NCI-H2196 treated with DMSO at 0.1 percent for 48 hours (cell line): ENCODE measurements around the gene NOL3.
A peak's percentile ranks its signal among the peaks of the same experiment; 100 is the strongest.

ENCODE experiments used
- DNase-seq: peaks from one replicate; lab custom pipeline; 2025; ENCODE audit not compliant: unreplicated experiment; lab: John Stamatoyannopoulos, UW

NOL3 gene

DNA sequence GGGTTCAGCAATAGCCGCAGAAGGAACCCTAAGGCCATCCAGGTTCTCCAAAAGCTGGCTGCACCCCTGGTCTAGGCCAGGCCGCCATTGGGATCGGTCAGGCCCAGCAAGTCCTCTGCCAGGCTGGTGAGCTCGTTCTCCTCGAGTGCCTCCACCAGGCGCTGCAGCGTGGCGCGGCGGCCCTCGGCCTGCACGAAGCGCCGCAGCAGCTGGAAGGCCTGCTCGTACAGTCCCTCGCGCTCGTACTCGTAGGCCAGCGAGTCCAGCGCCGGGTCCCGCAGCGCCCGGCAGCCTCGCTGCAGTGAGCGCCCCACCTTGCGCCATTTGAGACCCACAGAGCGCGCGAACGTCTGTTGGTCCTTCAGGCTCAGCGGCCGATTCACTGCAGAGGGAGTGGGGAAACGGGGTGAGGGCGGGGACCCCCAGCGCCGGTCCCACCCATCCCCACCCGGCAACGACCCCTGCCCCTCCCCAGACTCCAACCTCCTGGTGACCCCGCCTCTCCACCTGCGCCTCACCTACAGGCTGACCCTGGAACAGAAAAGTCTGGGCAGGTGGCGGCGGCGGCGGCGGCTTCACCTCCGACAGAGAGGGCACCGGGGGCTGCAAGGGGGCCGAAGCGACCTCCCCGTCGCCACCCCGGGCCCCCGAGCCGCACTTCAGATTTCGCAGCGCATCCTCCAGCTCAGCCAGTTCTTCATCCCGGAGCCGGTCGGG is 15.6 kb upstream of the NOL3 start:
- DNase-seq, result no peak

DNA sequence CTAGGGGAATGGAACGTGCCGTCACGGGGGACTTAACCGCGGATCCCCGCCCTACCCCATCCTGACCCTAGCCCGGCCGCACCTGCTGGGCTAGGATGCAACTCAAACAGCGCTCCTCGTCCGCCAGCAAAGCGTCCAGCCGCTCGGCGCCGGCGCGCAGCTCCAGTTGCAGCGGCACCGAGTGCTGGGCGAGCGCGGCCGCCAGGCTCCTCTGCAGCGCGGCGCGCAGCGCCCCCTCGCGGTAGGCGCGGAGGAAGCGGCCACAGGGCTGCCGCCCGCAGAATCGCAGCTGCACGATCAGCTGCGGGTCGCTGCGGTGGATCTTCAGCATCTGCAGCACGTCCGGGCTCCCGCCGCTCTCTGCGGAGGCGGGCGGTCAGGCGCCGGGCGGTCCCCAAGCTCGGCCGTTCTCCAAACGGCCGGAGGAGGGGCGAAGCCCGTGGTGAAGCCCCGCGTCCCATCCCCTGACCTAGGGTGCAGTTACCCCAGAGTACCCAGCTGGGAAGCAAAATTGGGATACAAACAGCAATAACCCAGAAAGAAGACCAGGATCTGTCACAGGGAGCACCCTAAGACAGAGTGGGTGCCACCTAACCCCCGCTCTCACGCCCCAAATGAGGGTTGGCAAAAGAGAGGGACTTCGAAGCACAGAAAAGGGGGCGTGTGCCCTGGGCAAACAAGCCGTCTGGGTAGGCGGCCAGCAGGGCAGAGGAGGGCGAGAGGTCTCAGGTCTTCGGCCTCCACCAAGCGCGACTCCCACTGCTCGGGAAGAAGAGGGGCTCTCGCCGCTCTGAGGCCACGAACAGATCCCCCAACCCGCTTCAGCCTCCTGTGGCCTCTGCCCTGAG is 14.8 kb upstream of the NOL3 start:
- peak; percentile 12 for DNase-seq

DNA sequence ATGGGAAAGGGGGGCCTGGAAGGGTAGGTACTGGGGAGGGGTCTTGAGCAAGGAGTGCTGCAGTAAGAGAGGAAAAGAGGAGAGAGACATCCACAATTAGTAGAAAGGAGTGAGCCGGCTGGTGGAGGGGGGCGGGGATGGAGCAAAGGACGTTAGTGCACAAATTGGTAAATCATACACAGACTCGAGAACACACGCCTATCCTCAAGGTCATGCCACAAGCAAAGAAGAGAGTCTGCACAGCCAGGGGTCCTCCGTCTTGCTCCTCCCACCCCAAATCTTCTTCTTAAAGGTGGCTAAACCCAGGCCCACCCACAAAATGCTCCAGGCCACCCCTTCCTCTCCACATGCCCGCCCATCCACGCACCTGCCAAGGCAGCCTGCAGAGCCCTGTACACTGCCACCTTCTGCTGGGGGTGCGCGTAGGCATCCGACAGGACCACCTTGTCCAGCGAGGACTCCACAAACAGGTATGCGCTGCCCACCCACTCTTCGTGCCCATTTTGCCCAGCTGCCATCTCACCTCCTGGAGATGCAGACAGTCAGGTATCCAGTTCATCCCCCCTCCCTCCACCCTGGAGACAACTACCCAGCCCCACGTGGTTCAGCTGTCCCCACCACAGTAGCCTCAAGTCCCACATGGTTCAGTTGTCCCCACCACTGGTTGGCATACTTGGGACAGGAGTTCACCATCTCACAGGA is 14.0 kb upstream of the NOL3 start:
- no peak for DNase-seq

DNA sequence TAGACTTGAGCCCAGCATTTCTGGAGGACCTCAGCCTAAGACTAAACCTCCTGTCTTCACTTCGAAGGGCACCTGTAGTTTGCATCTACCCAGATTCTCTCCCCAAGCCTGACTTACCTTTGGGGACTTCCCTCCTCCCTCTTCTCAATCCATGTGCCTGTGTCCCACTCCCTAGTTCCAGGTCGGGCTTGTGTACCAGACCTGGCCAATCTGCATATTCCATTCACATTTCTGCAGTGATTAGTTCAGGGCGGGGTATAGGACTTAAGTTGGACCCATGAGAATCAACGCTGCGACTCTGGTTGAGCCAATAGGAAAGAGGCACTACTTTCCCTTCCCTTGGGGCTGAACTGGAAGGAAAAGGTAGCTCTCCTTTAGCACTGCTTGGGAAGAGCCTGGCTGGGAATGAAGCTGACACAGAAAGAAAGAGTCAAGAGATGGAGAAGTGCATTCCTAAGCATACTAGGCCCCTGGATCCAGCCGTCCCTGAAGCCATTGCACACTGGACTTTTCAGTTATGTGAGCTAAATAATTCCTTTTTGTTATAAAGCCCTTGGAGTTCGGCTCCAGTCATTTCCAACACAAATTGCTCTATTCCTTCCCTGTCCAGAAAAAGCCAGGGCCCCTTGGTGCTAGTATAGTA is 13.1 kb upstream of the NOL3 start:
- DNase-seq, result no peak

DNA sequence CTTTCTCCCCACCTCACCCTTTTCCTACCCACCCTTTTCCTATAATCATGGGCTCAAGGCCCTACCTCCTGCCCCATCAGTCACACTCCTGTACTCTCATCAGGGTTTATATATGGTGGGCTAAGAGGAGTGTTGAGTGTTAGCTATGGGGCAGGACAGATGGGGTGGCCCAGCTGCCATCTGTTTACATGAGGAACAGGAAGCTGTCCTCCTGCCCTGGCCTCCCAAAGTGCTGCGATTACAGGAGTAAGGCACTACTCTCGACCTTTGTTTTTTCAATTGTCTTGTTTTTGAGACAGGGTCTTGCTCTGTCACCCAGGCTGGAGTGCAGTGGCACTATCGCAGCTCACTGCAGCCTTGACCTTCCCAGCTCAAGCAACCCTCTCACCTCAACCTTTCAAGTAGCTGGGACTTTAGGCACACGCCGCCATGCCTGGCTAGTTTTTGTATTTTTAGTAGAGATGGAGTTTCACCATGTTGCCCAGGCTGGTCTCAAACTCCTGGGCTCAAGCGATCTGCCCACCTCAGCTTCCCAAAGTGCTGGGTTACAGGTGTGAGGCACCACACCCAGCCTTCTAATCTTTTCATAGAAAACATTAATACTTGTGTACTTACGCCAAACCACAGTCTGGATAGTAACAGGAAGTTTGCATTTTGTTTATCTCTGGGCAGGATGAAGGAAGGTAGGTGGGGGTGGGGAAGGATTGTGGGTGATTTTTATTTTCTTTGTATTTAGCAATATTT is 12.3 kb upstream of the NOL3 start:
- no peak for DNase-seq

DNA sequence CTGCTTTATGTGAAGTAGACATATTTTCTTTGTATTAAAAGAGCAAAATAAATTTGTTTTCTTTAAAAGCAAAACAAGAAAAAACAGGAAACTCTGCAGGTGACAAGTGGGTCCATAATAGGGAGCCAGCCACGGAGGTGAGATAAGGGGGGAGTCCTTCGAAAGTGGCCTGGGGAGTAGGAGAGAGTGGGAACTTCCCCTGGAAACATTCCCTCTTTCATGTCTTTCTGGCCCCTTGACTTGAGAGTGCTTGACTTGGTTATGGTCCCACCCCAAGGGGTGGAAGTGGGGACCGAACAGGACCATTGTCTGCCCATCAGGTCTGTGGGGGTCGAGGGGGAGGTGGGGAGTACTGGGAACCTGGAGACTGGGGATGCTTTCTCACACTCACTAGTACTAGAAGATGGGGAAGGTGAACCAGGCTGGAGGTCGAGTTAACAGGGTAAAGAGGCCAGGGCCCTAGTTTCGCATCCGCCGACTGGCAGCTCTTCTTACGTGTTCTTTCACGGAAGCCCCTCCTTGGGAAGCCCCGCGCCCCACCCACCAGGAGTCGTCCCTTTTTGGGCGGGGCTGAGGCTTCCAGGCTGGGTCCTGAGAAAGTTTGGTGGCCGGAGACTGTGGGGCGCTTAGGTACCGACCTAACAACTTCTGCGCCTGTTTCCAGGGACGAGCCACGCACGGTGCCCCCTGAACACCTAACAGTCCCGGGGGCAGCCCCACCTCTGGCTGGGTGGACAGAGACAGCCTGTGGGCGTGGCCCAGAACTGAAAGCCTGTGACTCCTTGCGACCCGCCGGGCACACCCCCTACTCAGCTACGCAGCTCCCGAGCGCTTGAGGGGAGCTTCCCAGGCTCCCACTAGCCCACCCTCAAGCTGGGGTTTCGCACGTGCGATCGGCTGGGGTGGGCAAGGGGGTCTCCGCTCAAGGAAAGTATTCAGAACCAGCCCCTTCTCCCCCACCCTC is 11.4 kb upstream of the NOL3 start:
- DNase-seq, result no peak

DNA sequence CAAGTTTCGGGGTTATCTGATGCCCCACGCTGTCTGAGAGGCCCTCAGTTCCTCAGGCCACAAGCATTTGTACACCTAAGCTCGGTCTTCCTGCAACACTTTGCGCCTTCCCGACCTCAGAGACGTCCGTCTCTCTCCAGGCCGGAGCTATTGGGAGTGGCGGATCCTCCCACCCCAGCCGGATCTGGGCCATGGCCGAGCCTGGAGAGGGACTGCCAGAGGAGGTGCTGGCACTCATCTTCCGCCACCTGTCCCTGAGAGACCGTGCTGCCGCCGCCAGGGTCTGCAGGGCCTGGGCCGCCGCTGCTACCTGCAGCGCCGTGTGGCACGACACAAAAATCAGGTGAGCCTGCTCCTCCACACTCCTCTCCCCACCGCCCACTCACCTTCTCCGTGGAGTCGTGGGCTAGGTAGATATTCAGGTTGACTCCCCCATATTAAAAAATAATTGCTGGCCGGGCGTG is 8.7 kb upstream of the NOL3 start:
- DNase-seq, result no peak

DNA sequence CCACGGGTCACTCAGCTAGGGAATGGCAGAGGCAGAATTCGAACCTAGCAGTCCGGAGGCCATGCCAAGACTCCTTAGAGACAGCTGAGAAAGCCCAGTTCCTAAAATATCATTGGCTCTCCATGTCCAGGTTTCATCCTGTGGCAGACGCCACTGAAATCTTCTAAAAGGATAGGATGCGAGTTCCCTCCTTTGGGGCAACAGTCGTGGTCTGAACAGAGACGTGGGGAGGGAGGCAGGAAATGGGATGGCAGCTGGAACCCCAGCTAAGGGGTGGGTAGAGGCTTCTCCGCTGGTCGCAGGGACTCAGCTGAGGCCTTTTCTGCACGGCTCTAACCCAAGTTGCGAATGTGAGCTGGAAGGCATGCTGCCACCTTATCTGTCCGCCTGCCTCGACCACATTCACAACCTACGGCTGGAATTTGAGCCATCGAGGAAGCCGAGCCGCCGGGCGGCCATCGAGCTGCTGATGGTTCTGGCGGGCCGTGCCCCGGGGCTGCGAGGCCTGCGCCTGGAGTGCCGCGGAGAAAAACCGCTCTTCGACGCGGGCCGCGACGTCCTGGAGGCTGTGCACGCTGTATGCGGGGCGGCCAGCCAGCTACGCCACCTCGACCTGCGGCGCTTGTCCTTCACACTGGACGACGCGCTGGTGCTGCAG is 7.7 kb upstream of the NOL3 start:
- DNase-seq, result peak; percentile 6

DNA sequence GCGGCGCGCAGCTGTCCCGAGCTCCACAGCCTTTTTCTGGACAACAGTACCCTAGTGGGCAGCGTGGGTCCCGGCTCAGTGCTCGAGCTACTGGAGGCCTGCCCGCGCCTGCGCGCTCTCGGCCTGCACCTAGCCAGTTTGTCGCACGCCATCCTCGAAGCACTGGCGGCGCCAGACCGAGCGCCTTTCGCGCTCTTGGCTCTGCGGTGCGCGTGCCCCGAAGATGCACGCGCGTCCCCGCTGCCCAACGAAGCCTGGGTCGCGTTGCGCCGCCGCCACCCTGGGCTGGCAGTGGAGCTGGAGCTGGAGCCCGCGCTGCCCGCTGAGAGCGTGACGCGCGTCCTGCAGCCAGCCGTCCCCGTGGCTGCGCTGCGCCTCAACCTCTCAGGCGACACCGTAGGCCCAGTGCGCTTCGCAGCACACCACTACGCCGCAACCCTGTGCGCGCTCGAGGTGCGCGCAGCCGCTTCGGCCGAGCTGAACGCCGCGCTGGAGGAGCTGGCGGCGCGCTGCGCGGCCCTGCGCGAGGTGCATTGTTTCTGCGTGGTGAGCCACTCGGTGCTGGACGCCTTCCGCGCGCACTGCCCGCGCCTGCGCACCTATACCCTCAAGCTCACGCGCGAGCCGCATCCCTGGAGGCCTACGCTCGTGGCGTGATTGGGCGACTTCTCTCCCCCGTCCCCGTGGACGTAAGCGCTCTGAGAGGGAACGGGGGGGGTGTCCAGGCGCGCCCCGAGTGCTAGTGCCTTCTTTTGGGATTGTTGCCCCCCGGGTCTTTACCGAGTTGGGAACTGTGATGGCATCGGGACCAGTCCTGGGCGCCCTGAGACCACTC is 7.0 kb upstream of the NOL3 start:
- DNase-seq, result peak; percentile 68

DNA sequence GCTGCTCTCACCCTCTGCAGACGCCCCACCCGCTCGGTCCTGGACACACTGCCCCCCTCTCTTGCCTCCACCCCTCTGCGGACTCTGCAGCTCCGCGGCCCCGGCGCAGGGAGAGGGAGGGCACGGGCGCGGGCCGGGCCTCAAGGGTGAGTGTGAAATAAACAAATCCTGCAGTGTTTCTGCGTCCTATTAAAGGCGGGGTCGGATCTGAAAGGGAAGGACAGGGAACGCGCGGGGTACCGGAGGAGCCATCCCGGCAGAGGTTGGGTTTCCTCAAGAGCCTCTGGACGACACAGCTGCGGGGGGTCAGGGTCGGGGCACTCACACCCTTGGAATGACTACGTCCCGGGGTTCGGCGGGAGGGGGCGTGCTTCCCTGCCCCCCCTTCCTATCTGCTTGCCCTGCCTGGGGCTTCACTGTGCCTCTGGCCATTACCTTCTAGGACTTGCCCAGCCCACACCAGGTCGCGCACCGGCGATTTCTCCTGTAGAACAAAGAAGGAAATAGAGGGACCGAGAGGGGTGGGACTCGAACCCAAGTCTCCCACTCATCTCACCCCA is 6.3 kb upstream of the NOL3 start:
- DNase-seq, result no peak

DNA sequence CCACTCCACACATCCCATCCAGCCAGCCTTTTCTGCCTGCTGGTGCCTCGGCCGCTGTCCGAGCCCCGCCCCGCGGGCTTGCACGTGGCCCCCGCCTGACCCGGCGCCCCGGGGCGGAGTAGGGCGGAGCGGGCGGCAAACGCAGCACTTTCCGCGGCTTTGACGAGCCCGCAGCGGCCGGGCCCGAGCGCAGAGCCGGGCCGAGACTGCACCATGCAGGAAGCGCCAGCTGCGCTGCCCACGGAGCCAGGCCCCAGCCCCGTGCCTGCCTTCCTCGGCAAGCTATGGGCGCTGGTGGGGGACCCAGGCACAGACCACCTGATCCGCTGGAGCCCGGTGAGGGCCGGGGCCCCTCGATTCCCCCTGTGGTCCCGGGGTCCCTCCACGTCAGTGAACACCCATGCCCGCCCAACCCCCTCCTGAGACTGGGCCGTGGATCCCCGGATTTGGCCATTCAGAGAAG is 5.7 kb upstream of the NOL3 start, which contains the start of gene HSF4:
Gene HSF4, plus strand, starts transcription at position 147 of the 463 bp plus-strand sequence. Its CDS starts 67 bp downstream, at position 214.
- DNase-seq, result peak; percentile 24

DNA sequence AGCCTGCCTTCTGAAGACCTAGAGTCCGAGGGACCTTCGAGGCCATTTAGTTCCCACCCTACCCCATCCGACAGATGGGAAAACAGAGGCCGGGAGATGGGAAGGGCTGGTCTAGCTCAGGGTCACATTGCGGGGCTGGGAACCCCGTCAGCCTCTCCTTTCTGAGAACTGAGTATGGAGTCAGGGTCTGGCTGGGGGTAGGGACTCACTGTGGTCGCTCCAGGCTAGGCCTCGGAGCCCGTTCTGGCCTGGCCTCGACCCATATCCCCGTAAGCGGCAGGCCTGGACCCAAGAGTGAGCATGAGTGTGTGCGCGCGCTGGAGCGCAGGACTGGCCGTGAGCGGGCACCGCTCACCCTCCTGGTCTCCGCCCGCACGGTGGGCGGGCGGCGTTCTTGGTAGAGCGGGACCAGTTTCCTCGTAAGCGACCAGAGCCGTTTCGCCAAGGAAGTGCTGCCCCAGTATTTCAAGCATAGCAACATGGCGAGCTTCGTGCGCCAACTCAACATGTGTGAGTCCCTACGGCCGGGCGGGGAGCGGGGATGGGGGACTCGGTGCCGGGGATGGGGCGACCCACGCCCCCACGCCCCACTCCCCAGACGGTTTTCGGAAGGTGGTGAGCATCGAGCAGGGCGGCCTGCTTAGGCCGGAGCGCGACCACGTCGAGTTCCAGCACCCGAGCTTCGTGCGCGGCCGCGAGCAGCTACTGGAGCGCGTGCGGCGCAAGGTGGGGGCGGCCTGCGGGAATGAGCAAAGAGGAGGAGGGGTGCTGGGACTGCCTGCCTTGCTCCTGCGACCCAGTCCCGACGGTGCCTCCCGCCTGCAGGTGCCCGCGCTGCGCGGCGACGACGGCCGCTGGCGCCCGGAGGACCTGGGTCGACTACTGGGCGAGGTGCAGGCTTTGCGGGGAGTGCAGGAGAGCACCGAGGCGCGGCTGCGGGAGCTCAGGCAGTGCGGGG is 4.9 kb upstream of the NOL3 start:
- no peak for DNase-seq

DNA sequence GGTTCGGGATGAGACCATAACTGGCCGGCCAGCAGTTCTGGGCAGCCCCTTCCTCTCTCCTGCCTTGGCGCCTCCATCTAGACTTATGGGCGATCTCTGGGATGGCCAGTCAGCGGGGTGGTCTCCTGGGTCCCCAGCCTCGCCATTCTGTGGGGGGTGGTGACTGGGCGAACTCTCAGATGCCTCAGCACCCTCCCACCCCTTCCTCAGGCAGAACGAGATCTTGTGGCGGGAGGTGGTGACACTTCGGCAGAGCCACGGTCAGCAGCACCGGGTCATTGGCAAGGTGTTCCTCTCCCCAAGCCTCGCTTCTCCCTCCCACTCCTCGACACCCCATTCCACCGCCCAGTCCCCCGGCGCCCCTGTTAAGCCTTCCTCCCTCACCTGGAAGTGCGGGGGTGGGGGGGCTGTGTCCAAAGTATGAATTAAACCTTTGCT is 4.2 kb upstream of the NOL3 start:
- no peak for DNase-seq

DNA sequence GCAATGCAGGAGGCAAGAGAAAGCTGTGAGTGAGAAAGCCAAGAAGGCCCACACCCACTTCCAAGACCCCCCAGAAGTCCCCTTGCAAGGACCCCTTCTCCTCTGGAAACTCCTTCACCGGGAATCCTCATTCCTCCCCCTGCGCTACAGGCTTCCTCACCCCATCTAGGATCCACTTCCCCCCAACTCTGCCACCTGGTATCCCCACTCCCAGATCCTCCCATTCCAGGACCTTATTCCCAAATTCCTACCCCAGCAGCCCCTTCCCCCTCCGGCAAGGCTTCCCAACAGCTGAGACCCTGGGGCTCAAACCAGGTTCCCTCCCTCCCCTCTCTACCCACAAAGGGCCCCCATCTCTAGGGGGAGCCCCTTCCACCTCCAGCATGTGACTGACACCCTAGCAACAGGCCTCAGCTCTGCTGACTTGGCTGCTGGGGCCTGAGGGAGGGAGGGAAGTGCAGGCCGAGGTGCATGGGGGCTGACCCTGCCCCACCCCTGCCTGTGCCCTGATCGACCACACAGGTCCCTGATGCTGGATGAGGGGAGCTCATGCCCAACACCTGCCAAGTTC is 3.7 kb upstream of the NOL3 start:
- no peak for DNase-seq

DNA sequence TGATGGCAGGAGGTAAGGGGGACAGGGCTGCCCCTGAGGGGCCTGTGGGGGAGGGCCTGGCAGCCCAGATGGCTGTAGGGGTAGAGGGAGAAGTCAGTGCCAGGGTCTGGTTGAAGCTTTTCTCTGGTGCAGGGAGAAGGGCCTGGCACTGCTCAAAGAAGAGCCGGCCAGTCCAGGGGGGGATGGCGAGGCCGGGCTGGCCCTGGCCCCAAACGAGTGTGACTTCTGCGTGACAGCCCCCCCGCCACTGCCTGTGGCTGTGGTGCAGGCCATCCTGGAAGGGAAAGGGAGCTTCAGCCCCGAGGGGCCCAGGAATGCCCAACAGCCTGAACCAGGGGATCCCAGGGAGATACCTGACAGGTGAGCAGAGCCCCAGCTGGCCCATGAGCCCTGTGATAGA is 2.8 kb upstream of the NOL3 start:
- no peak for DNase-seq

DNA sequence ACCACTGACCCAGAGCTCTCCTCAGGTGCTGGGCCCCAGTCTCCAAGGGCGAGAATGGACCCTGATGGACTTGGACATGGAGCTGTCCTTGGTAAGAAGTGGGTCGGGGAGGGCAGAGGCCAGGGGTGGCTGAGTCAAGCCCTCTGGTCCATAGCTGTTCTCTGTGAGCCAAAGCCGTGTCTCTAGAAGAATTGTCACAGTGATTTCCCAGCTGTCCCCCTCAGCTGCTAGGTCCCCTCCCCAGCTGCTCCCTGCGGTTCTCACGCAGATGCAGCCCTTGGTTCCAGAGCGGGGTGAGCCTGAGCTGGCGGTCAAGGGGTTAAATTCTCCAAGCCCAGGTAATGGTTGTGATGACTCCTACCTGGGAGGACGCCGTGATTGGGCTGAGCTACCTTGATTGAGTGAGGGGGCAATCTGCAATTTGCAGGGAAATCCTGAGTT is 1.3 kb upstream of the NOL3 start:
- no peak for DNase-seq
